Lower leg skin (tissue), 4 donors: ENCODE results near the gene CACNA1B. TPM values are rescaled to one million over a fixed set of nuclear protein-coding genes. Genes with fewer than 3 reads are reported as not detected.

Experiments used
- DNase-seq, 2 donors: peaks; one replicate each; pipeline ENCODE4 v3.0.0-alpha.2; 2019; ENCODE audit warnings: low spot score in 2 of 2
- H3K4me3 ChIP-seq: fragments of 200-600 bp; sonication (generic); 2 replicates; pipeline ENCODE4 v1.5.1; 2017; ENCODE audit warnings: mild to moderate bottlenecking, low read depth; ENCODE audit not compliant: poor library complexity, severe bottlenecking
- POLR2A ChIP-seq, 2 donors: fragments of 450-650 bp; IDR thresholded peaks; one replicate each; pipeline ENCODE4 v1.6.1; 2016 to 2017; ENCODE audit warnings: antibody characterized with exemption in 2 of 2, mild to moderate bottlenecking in 1 of 2, moderate library complexity in 1 of 2
- WGBS, 2 donors: methylation state at CpG; one replicate each; pipeline ENCODE4 v1.1.5; 2018; 5-methylcytosine and 5-hydroxymethylcytosine counted together
- intact Hi-C: fragments of 100-400 bp; cut with DNase I; formaldehyde crosslinking; loops from one replicate; pipeline ENCODE4 v1.15.0; 2023; ENCODE audit warnings: low total_unique reads
- total RNA-seq, 4 donors: library from RNA; depleted of rRNA; stranded (reverse); fragments of >200 nt; gene quantifications; one replicate each; pipeline ENCODE4 v1.1.0, GENCODE V29; 2016
- TF ChIP-seq, protein P1 (sequence below), 3 donors: fragments of 450-650 bp; IDR thresholded peaks; one replicate each; pipeline ENCODE4 v1.5.1; 2016; ENCODE audit warnings: antibody characterized with exemption in 3 of 3, mild to moderate bottlenecking in 3 of 3, moderate library complexity in 2 of 3

CACNA1B gene
- total RNA-seq, 4 donors from 2014 or later, result not detected

DNA sequence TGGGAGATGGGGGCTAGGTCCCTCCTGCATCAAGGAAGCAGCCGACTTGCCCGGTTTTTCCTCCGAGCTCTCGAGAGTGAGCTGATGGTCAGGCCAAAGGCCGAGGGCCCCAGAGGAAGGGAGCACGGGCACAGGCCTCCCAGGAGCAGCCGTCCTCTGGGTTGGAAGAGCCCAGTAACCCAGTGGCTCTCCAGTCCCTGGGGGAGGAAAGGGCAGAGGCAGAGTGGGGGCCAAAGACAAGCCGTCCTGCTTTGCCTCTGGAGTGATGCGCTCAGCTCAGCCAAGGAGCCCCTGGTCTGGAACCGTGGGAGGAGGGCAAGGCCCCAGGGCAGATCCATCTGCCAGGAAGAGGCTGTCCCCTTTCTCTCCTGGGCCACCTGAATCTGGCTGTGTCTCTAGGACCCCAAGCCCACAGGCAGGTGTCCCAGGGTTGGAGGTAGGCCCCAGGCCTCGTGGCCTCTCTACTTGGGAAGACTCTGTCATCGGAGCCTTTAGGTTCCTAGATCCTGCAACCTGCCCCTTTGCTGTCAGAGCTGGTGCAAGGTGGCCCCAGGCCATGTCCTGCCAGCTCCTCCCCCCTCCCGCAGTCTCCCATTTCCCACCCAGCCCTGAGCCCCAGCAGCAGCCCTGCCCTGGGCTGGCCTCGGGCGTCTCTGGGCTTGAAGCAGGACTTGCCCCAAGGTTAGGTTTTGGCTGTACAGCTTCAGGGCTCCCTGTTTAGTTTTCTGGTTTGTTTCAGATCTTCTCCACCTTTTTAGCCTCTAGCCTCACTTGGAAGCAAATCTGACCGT, 224.1 kb downstream of the CACNA1B start:
- intact Hi-C loops, result no loop called here
- 85 to 88% methylated on average over 16 of the region's 16 CpGs for WGBS, 2 donors
- peak in 1 of 2 donors; percentile 29 for DNase-seq
- no peak overlapping the region for H3K4me3 ChIP-seq
- TF ChIP-seq, protein P1, sequence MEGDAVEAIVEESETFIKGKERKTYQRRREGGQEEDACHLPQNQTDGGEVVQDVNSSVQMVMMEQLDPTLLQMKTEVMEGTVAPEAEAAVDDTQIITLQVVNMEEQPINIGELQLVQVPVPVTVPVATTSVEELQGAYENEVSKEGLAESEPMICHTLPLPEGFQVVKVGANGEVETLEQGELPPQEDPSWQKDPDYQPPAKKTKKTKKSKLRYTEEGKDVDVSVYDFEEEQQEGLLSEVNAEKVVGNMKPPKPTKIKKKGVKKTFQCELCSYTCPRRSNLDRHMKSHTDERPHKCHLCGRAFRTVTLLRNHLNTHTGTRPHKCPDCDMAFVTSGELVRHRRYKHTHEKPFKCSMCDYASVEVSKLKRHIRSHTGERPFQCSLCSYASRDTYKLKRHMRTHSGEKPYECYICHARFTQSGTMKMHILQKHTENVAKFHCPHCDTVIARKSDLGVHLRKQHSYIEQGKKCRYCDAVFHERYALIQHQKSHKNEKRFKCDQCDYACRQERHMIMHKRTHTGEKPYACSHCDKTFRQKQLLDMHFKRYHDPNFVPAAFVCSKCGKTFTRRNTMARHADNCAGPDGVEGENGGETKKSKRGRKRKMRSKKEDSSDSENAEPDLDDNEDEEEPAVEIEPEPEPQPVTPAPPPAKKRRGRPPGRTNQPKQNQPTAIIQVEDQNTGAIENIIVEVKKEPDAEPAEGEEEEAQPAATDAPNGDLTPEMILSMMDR (IDR thresholded peaks at IDR 0.05), result no peak

DNA sequence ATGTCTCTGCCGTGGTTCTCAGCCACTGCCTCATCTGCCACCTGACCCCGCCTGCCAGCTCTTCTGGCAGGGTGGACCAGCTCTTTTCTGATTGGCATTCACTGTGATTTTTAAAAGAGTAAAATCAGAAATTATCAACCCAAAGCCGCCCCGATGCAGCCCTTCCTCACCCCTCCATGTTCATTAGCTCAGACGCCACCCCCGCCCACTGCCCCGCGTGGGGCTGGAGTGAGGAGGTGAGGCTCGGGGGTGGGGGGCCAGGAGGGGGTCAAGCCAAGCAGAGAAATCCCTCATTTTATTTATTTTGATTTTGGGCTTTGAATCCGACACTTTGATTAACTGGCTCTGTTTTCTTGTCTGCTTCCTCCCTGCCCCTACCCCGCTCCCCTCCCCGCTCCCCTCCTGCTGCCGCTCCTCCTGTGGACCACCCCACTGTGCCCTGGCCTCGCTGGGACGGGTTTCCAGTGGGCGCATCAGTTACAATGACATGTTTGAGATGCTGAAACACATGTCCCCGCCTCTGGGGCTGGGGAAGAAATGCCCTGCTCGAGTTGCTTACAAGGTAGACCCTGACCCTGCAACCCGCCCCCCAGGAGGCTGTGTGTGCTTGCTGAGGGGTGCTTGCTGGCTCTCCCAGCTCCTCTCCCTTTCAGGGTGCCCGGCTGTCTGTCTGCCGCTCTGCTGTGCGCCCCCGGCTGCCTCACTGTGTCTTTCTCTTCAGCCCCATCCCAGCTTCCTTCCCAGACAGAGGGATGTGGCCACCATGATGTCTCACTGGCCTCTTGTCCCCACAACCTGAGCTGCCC, 224.9 kb downstream of the CACNA1B start:
- peak in 1 of 2 donors; percentile 69 for DNase-seq
- WGBS, 2 donors, result 74 to 79% methylated on average over 23 of the region's 23 CpGs

DNA sequence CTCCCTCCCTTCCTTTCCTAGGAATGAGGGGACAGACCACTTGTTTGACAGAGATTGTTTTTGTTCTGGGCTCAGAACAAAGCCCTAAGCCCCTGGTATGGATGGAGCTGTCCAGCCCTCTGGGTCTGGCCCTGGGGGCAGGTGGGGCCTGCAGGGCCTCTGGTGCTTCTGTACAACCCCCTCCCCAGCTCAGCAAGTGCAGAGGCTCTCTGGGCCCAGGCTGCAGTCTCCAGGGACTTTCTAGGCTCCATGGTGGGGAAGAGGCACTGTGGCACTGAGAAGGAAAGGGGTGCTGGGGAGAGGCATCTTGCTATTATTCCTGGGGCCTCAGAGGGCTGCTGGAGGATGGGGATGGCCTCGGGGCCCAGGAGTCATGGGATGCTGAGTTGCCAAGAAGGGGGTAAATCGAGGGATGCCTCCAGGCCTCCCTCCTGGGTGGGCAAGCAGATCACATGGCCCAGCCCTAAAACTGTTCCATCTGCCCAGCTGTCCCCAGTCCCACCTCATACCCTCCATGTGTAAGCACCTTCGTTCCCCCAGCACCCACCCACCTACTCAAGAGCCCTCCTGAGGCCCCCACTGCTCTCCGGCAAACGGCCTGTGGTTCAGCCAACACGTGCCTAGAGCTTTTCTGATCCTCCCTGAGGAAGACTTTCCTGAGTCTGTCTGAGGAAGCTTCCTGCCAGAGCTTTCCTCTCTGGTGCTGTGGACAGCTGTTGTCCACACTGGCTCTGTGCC, 225.7 kb downstream of the CACNA1B start:
- peak in 1 of 2 donors; percentile 70 for DNase-seq
- intact Hi-C loops, result no loop called here
- no peak overlapping the region for H3K4me3 ChIP-seq
- 64 to 74% methylated on average over 6 of the region's 6 CpGs for WGBS, 2 donors
- TF ChIP-seq, protein P1 (IDR thresholded peaks at IDR 0.05), result no peak
- TF ChIP-seq POLR2A (IDR thresholded peaks at IDR 0.05), result no peak

More for the DNA sequence above, 224.9 kb downstream of the CACNA1B start:
- intact Hi-C loops, result no loop called here
- H3K4me3 ChIP-seq, result no peak overlapping the region
- TF ChIP-seq, protein P1 (IDR thresholded peaks at IDR 0.05), result no peak
- TF ChIP-seq POLR2A (IDR thresholded peaks at IDR 0.05), result no peak

DNA sequence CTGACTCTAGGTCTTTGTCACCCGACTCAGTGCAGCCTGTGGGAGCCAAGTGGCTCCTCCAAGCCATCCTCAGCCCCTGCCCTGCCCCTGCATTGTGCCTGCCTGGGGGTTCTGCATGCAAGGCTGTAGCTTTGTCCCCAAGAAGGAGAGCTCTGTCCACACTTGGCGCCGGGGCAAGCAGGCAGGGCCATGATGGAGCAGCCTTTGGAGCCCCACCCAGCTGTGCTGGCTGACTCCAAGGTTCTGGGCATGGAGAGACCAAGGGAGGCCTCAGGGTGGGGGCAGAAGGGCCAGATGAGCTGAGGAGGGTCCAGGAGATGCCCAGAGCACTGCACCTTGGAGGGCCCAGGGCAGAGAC, 226.2 kb downstream of the CACNA1B start:
- DNase-seq, result no peak
- intact Hi-C loops, result no loop called here

More for the DNA sequence above, 226.2 kb downstream of the CACNA1B start:
- H3K4me3 ChIP-seq, result no peak overlapping the region
- WGBS, 2 donors, result 78% methylated on average over 3 of the region's 3 CpGs
- TF ChIP-seq POLR2A (IDR thresholded peaks at IDR 0.05), result no peak
- TF ChIP-seq, protein P1 (IDR thresholded peaks at IDR 0.05), result no peak
